Measurements from ENCODE around the gene CAMTA1. TPM values are rescaled to one million over a fixed set of nuclear protein-coding genes. Genes with fewer than 3 reads are reported as not detected.

Gene CAMTA1
- total RNA-seq, 1 experiment from 2014 or later, result 82.2 TPM

- no peaks in the 10 kb centered on the region for H3K36me3 ChIP-seq (ENCODE audit: control insufficient read depth, insufficient read depth, low read length)
- intact Hi-C loops (cut with micrococcal nuclease; ENCODE audit: unreplicated experiment) (no loop called here), in situ Hi-C loops (cut with HindIII; ENCODE audit: low pct_unique_long_range_greater_than_20kb, low sequenced_read_pairs) (no loop called here)
- TF ChIP-seq POLR2AphosphoS5 (IDR thresholded peaks at IDR 0.05; ENCODE audit: low read depth, low read length) (no peak), REST (IDR thresholded peaks at IDR 0.05; ENCODE audit: insufficient read depth in 1 of 2, low read depth in 2 of 2, low read length in 1 of 2) (no peak), SIN3A (IDR thresholded peaks at IDR 0.05; ENCODE audit: borderline replicate concordance, insufficient read depth, low read depth, low read length) (no peak), TCF7L2 (IDR thresholded peaks at IDR 0.05; ENCODE audit: low read depth, low read length) (no peak), CTCF (IDR thresholded peaks at IDR 0.05) (no peak)
- H3K4me1 ChIP-seq (ENCODE audit: control insufficient read depth, insufficient read depth, low read length), result no peaks in the 10 kb centered on the region
- H3K9me3 ChIP-seq (ENCODE audit: control insufficient read depth, insufficient read depth, low read depth, low read length), result no peaks in the 10 kb centered on the region
- ATAC-seq, result no peak
- H3K4me3 ChIP-seq (ENCODE audit: low read depth in 2 of 2, low read length in 2 of 2), result no peak overlapping the region
- DNase-seq (ENCODE audit: low read depth, low spot score), result no peak
- H3K27me3 ChIP-seq (ENCODE audit: control insufficient read depth, insufficient read depth, low read length), result no peaks in the 10 kb centered on the region
- CTCF ChIA-PET, result no interaction called here
- no peak overlapping the region for H3K27ac ChIP-seq (ENCODE audit: low read length)
- no TSS peak for BruUV-seq (replicated peaks)
- POLR2A ChIA-PET, result no interaction called here
Measured at GRCh38 chr1:7442918-7443317, 657.7 kb downstream of the CAMTA1 start.

GRCh38 chr1:7444363-7444762, 659.1 kb downstream of the CAMTA1 start:
- no TSS peak for BruUV-seq (replicated peaks)
- CTCF ChIA-PET, result no interaction called here
- no peaks in the 10 kb centered on the region for H3K4me1 ChIP-seq (ENCODE audit: control insufficient read depth, insufficient read depth, low read length)

More at GRCh38 chr1:7444363-7444762, 659.1 kb downstream of the CAMTA1 start:
- Histone ChIP-seq H3K4me3 (ENCODE audit: low read depth in 2 of 2, low read length in 2 of 2) (no peak overlapping the region), H3K27ac (ENCODE audit: low read length) (no peak overlapping the region), H3K9me3 (ENCODE audit: control insufficient read depth, insufficient read depth, low read depth, low read length) (no peaks in the 10 kb centered on the region), H3K36me3 (ENCODE audit: control insufficient read depth, insufficient read depth, low read length) (no peaks in the 10 kb centered on the region), H3K27me3 (ENCODE audit: control insufficient read depth, insufficient read depth, low read length) (no peaks in the 10 kb centered on the region)
- DNase-seq (ENCODE audit: low read depth, low spot score), result no peak
- no peak for ATAC-seq
- POLR2A ChIA-PET, result no interaction called here
- TF ChIP-seq REST (IDR thresholded peaks at IDR 0.05; ENCODE audit: insufficient read depth in 1 of 2, low read depth in 2 of 2, low read length in 1 of 2) (no peak), POLR2AphosphoS5 (IDR thresholded peaks at IDR 0.05; ENCODE audit: low read depth, low read length) (no peak), SIN3A (IDR thresholded peaks at IDR 0.05; ENCODE audit: borderline replicate concordance, insufficient read depth, low read depth, low read length) (no peak), CTCF (IDR thresholded peaks at IDR 0.05) (no peak), TCF7L2 (IDR thresholded peaks at IDR 0.05; ENCODE audit: low read depth, low read length) (no peak)
- in situ Hi-C loops (cut with HindIII; ENCODE audit: low pct_unique_long_range_greater_than_20kb, low sequenced_read_pairs), result no loop called here
- intact Hi-C loops (cut with micrococcal nuclease; ENCODE audit: unreplicated experiment), result no loop called here
